NB4 (cell line): ENCODE results near the gene LRRC42.

Experiments used
- MYC ChIP-seq: IDR thresholded peaks from 2 replicates; pipeline ENCODE4 v1.6.1; 2011; ENCODE audit warnings: low read depth, low read length
- POLR2A ChIP-seq: IDR thresholded peaks from 2 replicates; pipeline ENCODE4 v1.6.1; 2011; ENCODE audit warnings: mild to moderate bottlenecking; ENCODE audit not compliant: insufficient read length; ENCODE audit errors: extremely low read depth
- TF ChIP-seq, protein P1 (sequence below): IDR thresholded peaks from one replicate; pipeline ENCODE4 v1.5.1; 2012; ENCODE audit warnings: low read depth, low read length
- TF ChIP-seq, protein P2 (sequence below): IDR thresholded peaks from 2 replicates; pipeline ENCODE4 v1.6.1; 2011; ENCODE audit warnings: low read depth, low read length

DNA sequence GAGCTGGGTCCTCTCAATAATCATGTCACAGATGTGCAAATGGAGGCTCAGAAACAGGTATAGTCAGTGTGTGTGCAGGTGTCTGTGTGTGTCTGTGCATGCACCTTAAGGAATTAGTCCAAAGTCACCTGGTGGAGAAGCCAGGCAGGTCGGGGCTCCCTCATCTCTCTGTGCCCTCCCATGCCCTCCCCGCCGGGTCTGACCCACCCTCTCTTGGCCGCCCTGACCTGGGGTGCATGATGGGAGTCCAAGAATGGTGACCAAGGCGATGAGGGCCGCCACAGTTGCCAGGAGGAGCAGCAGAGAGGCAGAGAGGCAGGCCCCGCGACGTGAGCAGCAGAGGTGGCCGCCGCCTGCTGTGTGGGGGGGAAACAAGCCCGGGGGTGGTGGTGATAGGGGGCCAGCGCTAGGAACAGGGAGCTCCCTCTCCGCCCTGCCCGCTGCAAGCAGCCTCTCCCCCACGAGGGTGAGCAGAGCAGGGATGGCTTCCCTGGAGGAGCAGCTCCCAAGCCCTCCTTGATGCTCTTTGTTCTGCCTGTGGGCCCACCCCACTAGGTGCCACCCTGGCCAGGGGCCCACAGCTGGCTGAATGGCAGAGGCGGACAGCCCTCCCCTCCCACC lies 68.0 kb downstream of the LRRC42 start:
- TF ChIP-seq, protein P1, sequence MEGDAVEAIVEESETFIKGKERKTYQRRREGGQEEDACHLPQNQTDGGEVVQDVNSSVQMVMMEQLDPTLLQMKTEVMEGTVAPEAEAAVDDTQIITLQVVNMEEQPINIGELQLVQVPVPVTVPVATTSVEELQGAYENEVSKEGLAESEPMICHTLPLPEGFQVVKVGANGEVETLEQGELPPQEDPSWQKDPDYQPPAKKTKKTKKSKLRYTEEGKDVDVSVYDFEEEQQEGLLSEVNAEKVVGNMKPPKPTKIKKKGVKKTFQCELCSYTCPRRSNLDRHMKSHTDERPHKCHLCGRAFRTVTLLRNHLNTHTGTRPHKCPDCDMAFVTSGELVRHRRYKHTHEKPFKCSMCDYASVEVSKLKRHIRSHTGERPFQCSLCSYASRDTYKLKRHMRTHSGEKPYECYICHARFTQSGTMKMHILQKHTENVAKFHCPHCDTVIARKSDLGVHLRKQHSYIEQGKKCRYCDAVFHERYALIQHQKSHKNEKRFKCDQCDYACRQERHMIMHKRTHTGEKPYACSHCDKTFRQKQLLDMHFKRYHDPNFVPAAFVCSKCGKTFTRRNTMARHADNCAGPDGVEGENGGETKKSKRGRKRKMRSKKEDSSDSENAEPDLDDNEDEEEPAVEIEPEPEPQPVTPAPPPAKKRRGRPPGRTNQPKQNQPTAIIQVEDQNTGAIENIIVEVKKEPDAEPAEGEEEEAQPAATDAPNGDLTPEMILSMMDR, result no peak
- TF ChIP-seq POLR2A (no peak), MYC (no peak)
- TF ChIP-seq, protein P2, sequence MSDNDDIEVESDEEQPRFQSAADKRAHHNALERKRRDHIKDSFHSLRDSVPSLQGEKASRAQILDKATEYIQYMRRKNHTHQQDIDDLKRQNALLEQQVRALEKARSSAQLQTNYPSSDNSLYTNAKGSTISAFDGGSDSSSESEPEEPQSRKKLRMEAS, result no peak
